ENCODE results near the gene COL18A1.

The COL18A1 gene

DNA sequence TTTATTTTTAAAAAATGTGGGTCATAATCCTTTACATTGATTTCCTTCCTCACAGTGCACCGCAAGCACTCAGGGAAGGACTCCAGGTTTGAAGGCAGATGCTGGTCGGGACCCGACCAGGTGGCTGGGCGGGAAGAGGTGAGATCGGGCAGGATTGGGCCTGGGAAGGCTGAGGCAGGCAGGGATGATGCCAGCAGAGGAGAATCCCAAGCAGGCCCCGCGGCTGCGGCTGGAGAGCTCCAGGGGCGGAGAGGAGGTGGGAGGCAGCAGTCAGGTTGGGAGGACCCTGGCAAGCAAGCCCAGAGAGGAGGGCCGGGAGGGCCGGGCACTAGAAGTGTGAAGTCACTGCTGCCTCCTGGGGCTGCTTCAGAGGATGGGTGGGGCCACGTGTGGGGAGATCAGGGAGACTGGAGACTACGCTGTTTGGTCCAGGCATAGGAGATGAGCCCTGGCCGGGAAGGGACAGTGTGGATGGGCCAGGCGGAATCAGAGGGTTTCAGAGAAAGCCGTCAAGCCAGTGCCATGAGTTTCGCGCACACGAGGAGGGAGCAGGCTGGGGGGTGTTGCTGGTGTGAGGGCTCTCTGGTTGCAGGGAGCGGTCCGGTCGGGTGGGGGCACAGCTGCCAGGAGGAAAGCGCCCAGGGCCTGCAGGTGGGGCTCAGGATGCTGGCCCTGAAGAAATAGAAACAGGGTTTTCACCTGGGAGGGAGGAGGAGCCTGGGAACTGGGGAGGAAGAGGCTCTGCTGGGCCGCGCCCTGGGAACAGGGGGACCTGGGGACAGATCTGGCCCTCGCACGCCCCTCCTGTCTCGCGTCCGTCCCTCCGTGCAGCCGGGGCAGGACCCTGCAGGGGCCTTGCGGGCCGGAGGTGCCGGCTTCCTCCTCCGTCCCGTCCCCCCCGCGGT, 888 bp upstream of the COL18A1 start:
- no peak overlapping the region for H3K4me3 ChIP-seq (ENCODE audit: low read depth, low read length)
- TF ChIP-seq, protein P1, sequence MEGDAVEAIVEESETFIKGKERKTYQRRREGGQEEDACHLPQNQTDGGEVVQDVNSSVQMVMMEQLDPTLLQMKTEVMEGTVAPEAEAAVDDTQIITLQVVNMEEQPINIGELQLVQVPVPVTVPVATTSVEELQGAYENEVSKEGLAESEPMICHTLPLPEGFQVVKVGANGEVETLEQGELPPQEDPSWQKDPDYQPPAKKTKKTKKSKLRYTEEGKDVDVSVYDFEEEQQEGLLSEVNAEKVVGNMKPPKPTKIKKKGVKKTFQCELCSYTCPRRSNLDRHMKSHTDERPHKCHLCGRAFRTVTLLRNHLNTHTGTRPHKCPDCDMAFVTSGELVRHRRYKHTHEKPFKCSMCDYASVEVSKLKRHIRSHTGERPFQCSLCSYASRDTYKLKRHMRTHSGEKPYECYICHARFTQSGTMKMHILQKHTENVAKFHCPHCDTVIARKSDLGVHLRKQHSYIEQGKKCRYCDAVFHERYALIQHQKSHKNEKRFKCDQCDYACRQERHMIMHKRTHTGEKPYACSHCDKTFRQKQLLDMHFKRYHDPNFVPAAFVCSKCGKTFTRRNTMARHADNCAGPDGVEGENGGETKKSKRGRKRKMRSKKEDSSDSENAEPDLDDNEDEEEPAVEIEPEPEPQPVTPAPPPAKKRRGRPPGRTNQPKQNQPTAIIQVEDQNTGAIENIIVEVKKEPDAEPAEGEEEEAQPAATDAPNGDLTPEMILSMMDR (IDR thresholded peaks at IDR 0.05; ENCODE audit: borderline replicate concordance, insufficient read depth, low read depth, low read length), result no peak

DNA sequence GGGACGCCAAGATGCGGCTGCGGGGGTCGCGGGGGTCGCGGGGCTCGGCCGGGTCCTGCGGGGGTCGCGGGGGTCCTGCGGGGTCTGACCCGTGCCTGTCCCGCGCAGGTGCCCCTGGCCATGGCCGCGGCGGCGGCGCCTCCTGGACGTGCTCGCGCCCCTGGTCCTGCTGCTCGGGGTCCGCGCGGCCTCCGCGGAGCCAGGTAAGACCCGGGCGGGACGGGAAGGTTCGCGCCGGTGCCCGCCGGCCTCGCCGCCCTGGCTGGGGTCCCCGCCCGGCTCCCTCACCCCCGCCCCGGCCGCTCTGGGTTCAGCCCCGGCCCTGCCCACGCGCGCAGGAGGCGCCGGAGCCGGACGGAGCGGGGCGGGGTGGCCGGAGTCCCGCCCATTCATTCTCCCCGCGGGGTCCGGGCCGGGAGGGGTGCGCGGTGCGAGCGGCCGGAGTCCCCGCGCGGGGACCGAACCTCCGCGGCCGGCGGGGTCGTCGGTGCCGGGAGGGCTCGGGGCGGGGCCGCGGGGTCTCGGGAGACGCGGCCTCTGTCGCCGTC, 380 bp downstream of the COL18A1 start:
- TF ChIP-seq, protein P1 (IDR thresholded peaks at IDR 0.05; ENCODE audit: borderline replicate concordance, insufficient read depth, low read depth, low read length), result no peak
- H3K4me3 ChIP-seq (ENCODE audit: low read depth, low read length), result no peak overlapping the region

DNA sequence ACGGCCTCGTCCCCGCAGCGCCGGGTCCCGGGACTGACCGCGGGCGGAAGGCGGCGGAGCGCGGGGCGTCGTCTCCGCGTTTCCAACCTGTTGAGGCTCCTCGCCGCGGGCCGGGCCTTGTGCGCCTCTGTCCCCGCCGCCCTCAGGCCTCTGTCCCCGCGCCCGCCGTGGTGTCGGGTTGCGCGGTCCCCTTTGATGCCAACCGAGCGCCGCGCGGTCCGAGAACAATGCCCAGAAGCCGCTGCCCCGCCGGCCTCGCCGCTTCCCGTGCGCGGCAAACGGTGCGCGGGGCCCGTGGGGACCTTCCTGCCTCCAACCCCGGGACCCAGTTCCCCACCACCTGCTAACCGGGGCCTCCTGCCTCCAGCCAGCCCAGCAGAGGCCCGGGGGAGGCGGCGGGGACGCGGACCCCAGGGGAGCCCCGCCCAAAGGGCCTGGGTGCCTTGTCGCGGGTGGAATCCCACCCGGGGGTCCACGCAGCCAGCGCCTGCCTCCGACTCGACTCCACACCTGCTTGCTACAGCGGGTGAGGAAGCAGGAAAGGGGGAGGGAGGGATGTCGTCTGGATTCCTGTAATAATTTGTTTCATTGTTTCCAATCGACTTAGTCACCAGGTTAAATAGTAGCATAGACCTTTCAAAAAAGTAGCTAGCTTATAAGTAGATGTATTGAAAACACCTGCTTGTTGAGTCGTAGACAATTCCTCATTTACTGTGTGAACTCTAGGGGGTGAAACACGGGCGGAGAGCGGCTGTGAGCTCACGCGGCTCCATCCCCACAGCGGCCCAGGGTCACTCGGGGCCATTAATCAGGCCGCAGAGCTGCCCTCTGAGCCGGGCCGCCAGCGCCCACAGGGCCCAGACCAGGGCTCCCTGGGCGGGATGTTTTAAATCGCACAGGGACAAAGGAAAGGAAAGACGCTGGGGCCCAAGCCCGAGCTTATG, 1.1 kb downstream of the COL18A1 start:
- H3K4me3 ChIP-seq (ENCODE audit: low read depth, low read length), result no peak overlapping the region
- TF ChIP-seq, protein P1 (IDR thresholded peaks at IDR 0.05; ENCODE audit: borderline replicate concordance, insufficient read depth, low read depth, low read length), result no peak

DNA sequence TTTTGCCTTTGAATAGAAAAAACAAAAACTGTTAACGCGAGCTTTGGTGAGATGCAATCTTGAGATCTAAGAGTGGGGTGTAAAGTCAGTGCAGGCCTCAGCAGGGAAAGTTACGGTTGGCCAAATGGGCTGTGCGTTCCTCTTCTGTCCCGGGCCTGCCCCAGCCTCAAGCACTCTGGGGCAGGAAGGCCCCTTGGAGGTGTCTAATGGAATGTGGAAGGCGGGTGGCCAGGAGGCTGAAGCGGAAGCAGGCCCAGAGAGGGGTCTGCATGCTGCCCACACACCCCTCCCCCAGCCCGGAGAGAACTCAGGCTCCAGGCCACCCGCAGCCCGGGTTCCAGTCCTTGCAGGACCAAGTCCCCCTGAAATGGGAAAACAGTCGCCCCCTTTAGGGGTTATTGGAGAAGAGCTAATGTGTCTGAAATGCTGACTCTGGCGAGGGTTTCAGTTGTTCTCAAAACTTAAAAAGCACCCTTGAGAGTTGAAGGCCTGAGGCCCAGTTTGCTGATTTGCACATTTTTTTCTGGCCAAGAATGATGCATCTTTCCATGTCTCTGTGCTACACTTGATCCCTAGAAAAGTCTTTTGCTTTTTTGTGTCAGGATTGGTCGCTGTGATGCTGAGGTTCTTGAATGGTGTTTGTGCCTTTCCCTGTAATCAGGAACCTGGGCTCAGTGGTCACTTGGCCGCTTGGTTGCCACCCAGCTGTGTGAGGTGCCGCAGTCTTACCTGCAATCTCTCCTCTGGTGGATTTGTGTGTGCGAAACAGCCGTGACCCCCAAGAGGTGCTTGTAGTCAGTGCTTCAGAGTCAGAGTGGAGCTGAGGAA, 2.0 kb downstream of the COL18A1 start:
- TF ChIP-seq, protein P1 (IDR thresholded peaks at IDR 0.05; ENCODE audit: borderline replicate concordance, insufficient read depth, low read depth, low read length), result no peak
- H3K4me3 ChIP-seq (ENCODE audit: low read depth, low read length), result no peak overlapping the region

DNA sequence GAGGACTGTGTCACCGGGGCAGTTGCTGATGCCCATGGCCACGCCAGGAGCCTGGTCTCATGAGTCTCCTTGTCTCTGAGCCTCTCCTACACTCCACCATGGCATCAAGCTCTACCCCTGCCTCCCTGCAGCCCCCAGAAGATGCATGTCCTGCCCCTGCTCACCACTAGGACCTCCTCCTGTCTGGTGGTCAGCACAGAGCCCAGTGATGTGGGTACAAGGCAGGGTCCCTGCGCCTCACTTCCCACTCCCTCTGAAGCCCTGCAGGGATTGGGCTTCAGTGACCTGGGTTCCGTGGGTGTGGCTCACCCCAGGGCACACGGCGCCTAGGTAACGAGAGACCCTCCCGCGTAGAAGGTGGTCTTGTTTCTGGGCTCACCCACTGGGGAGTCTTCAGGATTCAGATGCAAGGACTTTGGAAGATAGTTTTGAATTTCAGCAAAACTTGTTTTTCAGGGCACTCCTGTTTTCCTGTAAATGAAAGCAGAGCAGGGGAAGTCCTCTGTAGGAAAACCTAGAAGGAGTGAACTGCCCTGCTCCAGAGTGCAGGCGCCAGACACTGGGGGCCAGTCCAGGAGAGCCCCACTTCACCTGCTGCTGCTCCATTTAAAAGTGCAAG, 2.8 kb downstream of the COL18A1 start:
- TF ChIP-seq, protein P1 (IDR thresholded peaks at IDR 0.05; ENCODE audit: borderline replicate concordance, insufficient read depth, low read depth, low read length), result no peak
- no peak overlapping the region for H3K4me3 ChIP-seq (ENCODE audit: low read depth, low read length)

DNA sequence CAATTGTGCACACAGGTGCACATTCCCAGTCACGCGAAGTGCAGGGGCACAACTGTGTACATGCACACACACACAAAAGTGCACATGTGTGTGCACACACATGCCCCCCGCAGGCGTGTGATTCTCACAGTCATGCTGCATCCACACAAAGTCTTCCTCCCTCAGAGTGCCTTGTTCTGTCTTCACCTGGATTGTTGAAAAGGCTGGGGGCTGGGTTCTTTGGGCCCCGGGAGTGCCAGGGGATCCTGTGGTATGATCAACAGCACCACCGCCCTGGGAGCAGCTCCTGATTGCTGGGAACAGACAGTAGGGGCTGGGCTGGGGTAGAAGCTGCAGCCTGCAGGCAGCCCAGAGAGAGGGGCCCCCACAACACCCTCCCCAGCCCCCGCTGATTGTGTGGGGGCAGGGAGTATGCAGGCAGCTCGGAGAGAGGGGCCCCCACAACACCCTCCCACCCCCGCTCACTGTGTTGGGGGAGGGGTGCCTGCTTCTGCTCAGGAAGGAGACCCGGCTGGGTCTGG, 3.4 kb downstream of the COL18A1 start:
- TF ChIP-seq, protein P1 (IDR thresholded peaks at IDR 0.05; ENCODE audit: borderline replicate concordance, insufficient read depth, low read depth, low read length), result no peak
- no peak overlapping the region for H3K4me3 ChIP-seq (ENCODE audit: low read depth, low read length)
